CD14-positive monocyte (primary cell): Measurements from ENCODE around the gene BCOR. TPM values are rescaled to one million over a fixed set of nuclear protein-coding genes. Genes with fewer than 3 reads are reported as not detected.

Source experiments
- DNase-seq, 3 donors: peaks; one replicate each; pipeline ENCODE4 v3.0.0-alpha.2; 2011 to 2022
- H2AFZ ChIP-seq: 2 replicates; pipeline ENCODE4 v1.6.0; 2012; ENCODE audit warnings: mild to moderate bottlenecking, low read depth, low read length, inconsistent platforms; ENCODE audit not compliant: insufficient read depth, poor library complexity, severe bottlenecking
- H3K27ac ChIP-seq, 2 donors: 1 replicate in 1 of 2; 2 replicates in 1 of 2; pipeline ENCODE4 v1.5.1; 2012 to 2013; ENCODE audit warnings: low read length in 2 of 2, control low read depth in 1 of 2, inconsistent platforms in 1 of 2, low read depth in 1 of 2, mild to moderate bottlenecking in 1 of 2
- H3K27me3 ChIP-seq, 2 donors: one replicate each; pipeline versions ENCODE4 v1.6.0 to v1.6.1; 2011 to 2013; ENCODE audit warnings: low read length in 2 of 2; ENCODE audit not compliant: control insufficient read depth in 2 of 2, insufficient read depth in 2 of 2
- H3K36me3 ChIP-seq, 2 donors: replicated peaks in 1 of 2; 1 replicate in 1 of 2; 2 replicates in 1 of 2; pipeline versions ENCODE4 v1.5.1 to v1.6.1; 2012 to 2013; ENCODE audit warnings: low read length in 2 of 2, control low read depth in 1 of 2, inconsistent platforms in 1 of 2, mild to moderate bottlenecking in 1 of 2; ENCODE audit not compliant: insufficient read depth in 2 of 2, control insufficient read depth in 1 of 2
- H3K4me1 ChIP-seq, 2 donors: 1 replicate in 1 of 2; 2 replicates in 1 of 2; pipeline versions ENCODE4 v1.5.1 to v1.6.1; 2012 to 2013; ENCODE audit warnings: low read length in 2 of 2, control low read depth in 1 of 2, inconsistent platforms in 1 of 2, mild to moderate bottlenecking in 1 of 2, moderate library complexity in 1 of 2; ENCODE audit not compliant: insufficient read depth in 2 of 2, control insufficient read depth in 1 of 2
- H3K4me2 ChIP-seq: replicated peaks from 2 replicates; pipeline ENCODE3; 2012; ENCODE audit warnings: low read length, moderate library complexity, mild to moderate bottlenecking; ENCODE audit not compliant: poor library complexity, severe bottlenecking; ENCODE audit errors: extremely low read depth
- H3K4me3 ChIP-seq, 3 experiments: fragments of 200-600 bp in 1 of 3; sonication (generic) in 1 of 3; replicated peaks in 1 of 3; 1 replicate in 2 of 3; 2 replicates in 1 of 3; pipeline ENCODE4 v1.5.1; 2011 to 2013; ENCODE audit warnings: low read length in 3 of 3, mild to moderate bottlenecking in 3 of 3, control low read depth in 2 of 3, low read depth in 2 of 3, inconsistent platforms in 1 of 3, moderate library complexity in 1 of 3
- H3K79me2 ChIP-seq: 2 replicates; pipeline ENCODE4 v1.6.0; 2012; ENCODE audit warnings: mild to moderate bottlenecking, control low read depth, inconsistent platforms, low read length, moderate library complexity; ENCODE audit not compliant: insufficient read depth
- H3K9ac ChIP-seq: 2 replicates; pipeline ENCODE4 v1.6.0; 2017; ENCODE audit warnings: low read length, mild to moderate bottlenecking; ENCODE audit not compliant: insufficient read depth, poor library complexity, severe bottlenecking
- H3K9me3 ChIP-seq, 2 donors: replicated peaks in 1 of 2; 1 replicate in 1 of 2; 2 replicates in 1 of 2; pipeline versions ENCODE4 v1.5.1 to v1.6.1; 2012 to 2013; ENCODE audit warnings: low read length in 2 of 2, control low read depth in 1 of 2; ENCODE audit not compliant: control insufficient read depth in 1 of 2, insufficient read depth in 1 of 2
- H4K20me1 ChIP-seq: 2 replicates; pipeline ENCODE4 v1.6.0; 2012; ENCODE audit warnings: mild to moderate bottlenecking, low read length, control low read depth, moderate library complexity; ENCODE audit not compliant: insufficient read depth
- H3K27ac Mint-ChIP-seq, 7 donors: one replicate each; pipeline ENCODE4 v1.8.0; 2020; ENCODE audit warnings: mild to moderate bottlenecking in 7 of 7, mixed read lengths in 7 of 7, moderate library complexity in 6 of 7, inconsistent platforms in 2 of 7
- H3K27me3 Mint-ChIP-seq, 3 donors: one replicate each; pipeline ENCODE4 v1.8.0; 2021 to 2022; ENCODE audit warnings: low read depth in 3 of 3, mild to moderate bottlenecking in 3 of 3, mixed read lengths in 3 of 3, moderate library complexity in 3 of 3, inconsistent platforms in 1 of 3
- H3K36me3 Mint-ChIP-seq, 2 donors: one replicate each; pipeline ENCODE4 v1.8.0; 2020; ENCODE audit warnings: mixed read lengths in 2 of 2, inconsistent platforms in 1 of 2, mild to moderate bottlenecking in 1 of 2
- H3K4me1 Mint-ChIP-seq: one replicate; pipeline ENCODE4 v1.8.0; 2020; ENCODE audit warnings: mild to moderate bottlenecking, mixed read lengths
- H3K4me3 Mint-ChIP-seq, 2 donors: one replicate each; pipeline ENCODE4 v1.8.0; 2020; ENCODE audit warnings: mild to moderate bottlenecking in 2 of 2, mixed read lengths in 2 of 2, moderate library complexity in 1 of 2
- H3K9me3 Mint-ChIP-seq, 7 donors: one replicate each; pipeline ENCODE4 v1.8.0; 2020 to 2022; ENCODE audit warnings: mixed read lengths in 7 of 7, mild to moderate bottlenecking in 6 of 7, moderate library complexity in 6 of 7, inconsistent platforms in 2 of 7
- WGBS: methylation state at CpG from one replicate; pipeline ENCODE4 v1.1.5; 2013; ENCODE audit warnings: missing lambda C conversion rate; ENCODE audit not compliant: insufficient coverage; 5-methylcytosine and 5-hydroxymethylcytosine counted together
- intact Hi-C, 2 donors: fragments of 100-400 bp; cut with micrococcal nuclease; formaldehyde crosslinking; loops; one replicate each; pipeline versions ENCODE4 v1.15.0 to v1.15.1; 2023
- polyA plus RNA-seq, 3 donors: library from polyadenylated mRNA; depleted of rRNA in 1 of 3; unstranded in 2 of 3; stranded (reverse) in 1 of 3; fragments of 300-500 nt in 2 of 3; fragments of >200 nt in 1 of 3; fragmentation: Illumina TruSeq in 2 of 3; gene quantifications; 1 replicate in 2 of 3; 2 replicates in 1 of 3; pipeline ENCODE4 v1.2.3, GENCODE V29; 2012 to 2021
- TF ChIP-seq, protein P1 (sequence below): fragments of 200-600 bp; IDR thresholded peaks from one replicate; pipeline ENCODE4 v1.8.0; 2022; ENCODE audit warnings: antibody characterized with exemption, mild to moderate bottlenecking

Gene BCOR
- polyA plus RNA-seq, 3 donors: 1.1 to 8.2 (median 2.6) TPM

GRCh38 chrX:40021647-40022046, 76.1 kb downstream of the BCOR start:
- Histone ChIP-seq H3K9me3 (peaks cover 3 to 5% of the 10 kb centered on the region in 2 donors), H3K27ac (no peak overlapping the region), H3K9ac (no peak overlapping the region), H3K4me3 (no peak overlapping the region), H4K20me1 (no peaks in the 10 kb centered on the region), H3K27me3 (no peaks in the 10 kb centered on the region), H3K4me2 (no peak overlapping the region), H2AFZ (no peak overlapping the region), H3K36me3 (no peaks in the 10 kb centered on the region), H3K4me1 (peaks cover 2 to 7% of the 10 kb centered on the region in 2 donors), H3K79me2 (no peaks in the 10 kb centered on the region)
- Mint-ChIP-seq H3K36me3 (no peaks in the 10 kb centered on the region), H3K4me3 (no peak overlapping the region), H3K27me3 (peaks cover 1 to 8% (median 5%) of the 10 kb centered on the region in 3 donors), H3K9me3 (peaks cover 0 to 12% (median 7%) of the 10 kb centered on the region in 7 donors), H3K27ac (no peak overlapping the region), H3K4me1 (peaks cover 8% of the 10 kb centered on the region)
- TF ChIP-seq, protein P1, sequence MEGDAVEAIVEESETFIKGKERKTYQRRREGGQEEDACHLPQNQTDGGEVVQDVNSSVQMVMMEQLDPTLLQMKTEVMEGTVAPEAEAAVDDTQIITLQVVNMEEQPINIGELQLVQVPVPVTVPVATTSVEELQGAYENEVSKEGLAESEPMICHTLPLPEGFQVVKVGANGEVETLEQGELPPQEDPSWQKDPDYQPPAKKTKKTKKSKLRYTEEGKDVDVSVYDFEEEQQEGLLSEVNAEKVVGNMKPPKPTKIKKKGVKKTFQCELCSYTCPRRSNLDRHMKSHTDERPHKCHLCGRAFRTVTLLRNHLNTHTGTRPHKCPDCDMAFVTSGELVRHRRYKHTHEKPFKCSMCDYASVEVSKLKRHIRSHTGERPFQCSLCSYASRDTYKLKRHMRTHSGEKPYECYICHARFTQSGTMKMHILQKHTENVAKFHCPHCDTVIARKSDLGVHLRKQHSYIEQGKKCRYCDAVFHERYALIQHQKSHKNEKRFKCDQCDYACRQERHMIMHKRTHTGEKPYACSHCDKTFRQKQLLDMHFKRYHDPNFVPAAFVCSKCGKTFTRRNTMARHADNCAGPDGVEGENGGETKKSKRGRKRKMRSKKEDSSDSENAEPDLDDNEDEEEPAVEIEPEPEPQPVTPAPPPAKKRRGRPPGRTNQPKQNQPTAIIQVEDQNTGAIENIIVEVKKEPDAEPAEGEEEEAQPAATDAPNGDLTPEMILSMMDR: no peak
- no CpG with 5 or more reads among the region's 2 CpGs for WGBS
- intact Hi-C loops: no loop called here
- DNase-seq: no peak

DNA sequence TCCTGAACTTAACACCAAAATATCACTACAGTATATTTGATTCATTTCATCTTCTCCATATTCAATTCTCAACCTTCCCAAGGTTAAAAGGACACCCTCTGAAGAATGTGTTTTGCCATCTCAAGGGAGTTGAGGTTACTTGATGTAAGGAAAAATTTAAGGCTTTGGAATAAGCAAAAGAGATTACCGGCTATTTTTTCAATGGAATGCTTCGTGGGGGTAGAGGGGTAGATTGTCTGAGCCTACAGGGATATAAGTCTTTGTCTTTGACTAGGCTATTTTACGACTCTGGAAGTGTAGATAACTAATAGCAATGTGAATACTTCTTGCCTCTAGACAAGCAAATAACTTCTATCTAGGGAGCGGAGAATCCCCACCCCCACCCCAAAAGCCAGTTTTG, 78.2 kb downstream of the BCOR start:
- TF ChIP-seq, protein P1: no peak
- Mint-ChIP-seq H3K27me3 (peaks cover 0 to 15% (median 2%) of the 10 kb centered on the region in 3 donors), H3K27ac (no peak overlapping the region), H3K9me3 (peaks cover 0 to 30% (median 12%) of the 10 kb centered on the region in 7 donors), H3K36me3 (no peaks in the 10 kb centered on the region), H3K4me1 (peaks cover 5% of the 10 kb centered on the region), H3K4me3 (no peak overlapping the region)
- H3K4me2 ChIP-seq: no peak overlapping the region
- peaks cover 11 to 14% of the 10 kb centered on the region in 2 donors for H3K9me3 ChIP-seq
- H3K9ac ChIP-seq: no peak overlapping the region
- H3K27me3 ChIP-seq: no peaks in the 10 kb centered on the region
- H3K4me1 ChIP-seq: peaks cover 4 to 5% of the 10 kb centered on the region in 2 donors
- no peak overlapping the region for H3K4me3 ChIP-seq
- no peak overlapping the region for H3K27ac ChIP-seq
- no peak overlapping the region for H2AFZ ChIP-seq
- H3K36me3 ChIP-seq: no peaks in the 10 kb centered on the region
- DNase-seq: no peak
- no CpG with 5 or more reads among the region's 4 CpGs for WGBS
- intact Hi-C loops: loop anchor here in 1 of 2 donors (10.0 kb wide), 2 partner anchors 65 to 155 kb away; no protein-coding TSS in a partner anchor
- H4K20me1 ChIP-seq: no peaks in the 10 kb centered on the region
- H3K79me2 ChIP-seq: no peaks in the 10 kb centered on the region
